T-cell (primary cell): ENCODE measurements around the gene CD80. TPM values are rescaled to one million over a fixed set of nuclear protein-coding genes. Genes with fewer than 3 reads are reported as not detected.
A peak's percentile ranks its signal among the peaks of the same experiment; 100 is the strongest.
"Not testable (repeated sequence)": the region's sequence is repeated elsewhere in the genome, so short reads cannot be mapped to it uniquely, and the experiment has no call there.

ENCODE experiments used
- ATAC-seq, 4 experiments: fragments of 200-7000 bp in 3 of 4; fragments of 150-1000 bp in 1 of 4; cut with Tn5 transposase; replicated peaks in 1 of 4; 1 replicate in 3 of 4; 2 replicates in 1 of 4; pipeline ENCODE4 v1.10.0; 2021; ENCODE audit warnings: moderate library complexity in 3 of 4, mild to moderate bottlenecking in 2 of 4, moderate number of reproducible peaks in 1 of 4
- CTCF ChIA-PET, 2 donors: fragments of 300-600 bp; sonication (Branson Sonifier 250); formaldehyde crosslinking; loops; one replicate each; lab custom pipeline; 2022; ENCODE audit warnings: antibody characterized with exemption in 2 of 2; lab: Charles Lee
- POLR2A ChIA-PET, 2 donors: fragments of 300-600 bp; sonication (Branson Sonifier 250); formaldehyde crosslinking; loops; one replicate each; lab custom pipeline; 2022; ENCODE audit warnings: antibody characterized with exemption in 2 of 2; lab: Charles Lee
- DNase-seq, 35 experiments: peaks; one replicate each; pipeline versions ENCODE4 v3.0.0 to v3.0.0-alpha.2; 2013 to 2023
- H3K27ac ChIP-seq: one replicate; pipeline ENCODE4 v1.5.1; 2013; ENCODE audit warnings: low read length
- H3K27me3 ChIP-seq, 2 experiments: replicated peaks in 1 of 2; 1 replicate in 1 of 2; 2 replicates in 1 of 2; pipeline versions ENCODE4 v1.6.1 to v1.7.0; 2013; ENCODE audit warnings: low read length in 1 of 2, mixed read lengths in 1 of 2; ENCODE audit not compliant: control insufficient read depth in 2 of 2, insufficient read depth in 2 of 2; ENCODE audit errors: extremely low read depth in 1 of 2
- H3K36me3 ChIP-seq, 2 donors: 1 replicate in 1 of 2; 2 replicates in 1 of 2; pipeline versions ENCODE4 v1.6.1 to v1.7.0; 2013; ENCODE audit warnings: low read length in 1 of 2; ENCODE audit not compliant: control insufficient read depth in 2 of 2, insufficient read depth in 1 of 2; ENCODE audit errors: extremely low read depth in 1 of 2
- H3K4me1 ChIP-seq, 2 experiments: 1 replicate in 1 of 2; 2 replicates in 1 of 2; pipeline versions ENCODE4 v1.6.1 to v1.7.0; 2013; ENCODE audit warnings: low read length in 2 of 2, mixed read lengths in 1 of 2; ENCODE audit not compliant: insufficient read depth in 2 of 2, control insufficient read depth in 1 of 2; ENCODE audit errors: extremely low read depth in 1 of 2
- H3K4me3 ChIP-seq, 2 donors: 1 replicate in 1 of 2; 2 replicates in 1 of 2; pipeline versions ENCODE4 v1.5.1 to v1.7.0; 2013; ENCODE audit warnings: mild to moderate bottlenecking in 2 of 2, low read length in 1 of 2, moderate library complexity in 1 of 2; ENCODE audit not compliant: control insufficient read depth in 1 of 2; ENCODE audit errors: extremely low read depth in 1 of 2
- H3K9me3 ChIP-seq: 2 replicates; pipeline ENCODE4 v1.7.0; 2013
- H3K27ac Mint-ChIP-seq, 2 donors: one replicate each; pipeline ENCODE4 v1.8.0; 2020 to 2021; ENCODE audit warnings: mild to moderate bottlenecking in 2 of 2, mixed read lengths in 2 of 2
- H3K27me3 Mint-ChIP-seq, 2 donors: one replicate each; pipeline ENCODE4 v1.8.0; 2021 to 2022; ENCODE audit warnings: mixed read lengths in 2 of 2
- H3K36me3 Mint-ChIP-seq: one replicate; pipeline ENCODE4 v1.8.0; 2021; ENCODE audit warnings: mixed read lengths
- H3K4me1 Mint-ChIP-seq, 3 donors: one replicate each; pipeline ENCODE4 v1.8.0; 2020 to 2022; ENCODE audit warnings: mixed read lengths in 3 of 3, mild to moderate bottlenecking in 1 of 3
- H3K4me3 Mint-ChIP-seq, 3 donors: one replicate each; pipeline ENCODE4 v1.8.0; 2020 to 2022; ENCODE audit warnings: mild to moderate bottlenecking in 3 of 3, mixed read lengths in 3 of 3, moderate library complexity in 3 of 3
- H3K9me3 Mint-ChIP-seq, 3 donors: one replicate each; pipeline ENCODE4 v1.8.0; 2020 to 2022; ENCODE audit warnings: mixed read lengths in 3 of 3
- WGBS: methylation state at CpG from one replicate; pipeline ENCODE4 v1.1.5; 2013; ENCODE audit warnings: missing lambda C conversion rate; ENCODE audit not compliant: insufficient coverage; 5-methylcytosine and 5-hydroxymethylcytosine counted together
- total RNA-seq, 35 experiments: library from RNA in 6 of 35; stranded (reverse) in 6 of 35; fragments of 120-200 nt in 1 of 35; gene quantifications; one replicate each; pipeline versions ENCODE4 v1.2.1 to v1.2.4 and lab custom pipeline; 2013 to 2026

The CD80 gene
- total RNA-seq, 5 donors from 2014 or later (not counting 1 experiment from before 2014, with no cell fraction given), result 1.3 to 3.5 (median 2.0) TPM

GRCh38 chr3:119575507-119575906, 16.1 kb upstream of the CD80 start:
- no peak overlapping the region for H3K27ac ChIP-seq
- no peaks in the 10 kb centered on the region for H3K9me3 Mint-ChIP-seq
- no peak overlapping the region for H3K27ac Mint-ChIP-seq

GRCh38 chr3:119571688-119572087, 12.3 kb upstream of the CD80 start:
- ChIA-PET CTCF (no interaction called here), POLR2A (no interaction called here)
- Mint-ChIP-seq H3K27me3 (peaks cover 14 to 16% of the 10 kb centered on the region in 2 donors), H3K9me3 (no peaks in the 10 kb centered on the region), H3K27ac (no peak overlapping the region), H3K4me3 (no peak overlapping the region), H3K4me1 (no peaks in the 10 kb centered on the region), H3K36me3 (no peaks in the 10 kb centered on the region)
- no peaks in the 10 kb centered on the region for H3K4me1 ChIP-seq
- no peaks in the 10 kb centered on the region for H3K9me3 ChIP-seq
- no peak for ATAC-seq
- no peak for DNase-seq
- no peak overlapping the region for H3K4me3 ChIP-seq
- H3K27me3 ChIP-seq, result peaks cover 0 to 4% of the 10 kb centered on the region in 2 experiments
- no peak overlapping the region for H3K27ac ChIP-seq
- WGBS, result 90% methylated on average over 5 of the region's 5 CpGs
- no peaks in the 10 kb centered on the region for H3K36me3 ChIP-seq

More at GRCh38 chr3:119575507-119575906, 16.1 kb upstream of the CD80 start:
- no peak for ATAC-seq
- CTCF ChIA-PET, result no interaction called here
- H3K4me3 ChIP-seq, result no peak overlapping the region
- H3K4me1 Mint-ChIP-seq, result peaks cover 8 to 13% (median 12%) of the 10 kb centered on the region in 3 donors
- no peak overlapping the region for H3K4me3 Mint-ChIP-seq
- H3K27me3 ChIP-seq, result no peaks in the 10 kb centered on the region
- H3K27me3 Mint-ChIP-seq, result peaks cover 0 to 16% of the 10 kb centered on the region in 2 donors
- no peaks in the 10 kb centered on the region for H3K36me3 Mint-ChIP-seq
- no peaks in the 10 kb centered on the region for H3K36me3 ChIP-seq
- peaks cover 2 to 13% of the 10 kb centered on the region in 2 experiments for H3K4me1 ChIP-seq
- POLR2A ChIA-PET, result no interaction called here
- DNase-seq, result no peak
- H3K9me3 ChIP-seq, result no peaks in the 10 kb centered on the region

GRCh38 chr3:119571230-119571629, 11.8 kb upstream of the CD80 start:
- Mint-ChIP-seq H3K27me3 (peaks cover 14 to 16% of the 10 kb centered on the region in 2 donors), H3K27ac (no peak overlapping the region), H3K4me1 (no peaks in the 10 kb centered on the region), H3K9me3 (no peaks in the 10 kb centered on the region), H3K36me3 (no peaks in the 10 kb centered on the region), H3K4me3 (no peak overlapping the region)
- ATAC-seq, result no peak
- H3K4me3 ChIP-seq, result no peak overlapping the region
- H3K27ac ChIP-seq, result no peak overlapping the region
- no peaks in the 10 kb centered on the region for H3K36me3 ChIP-seq
- no peaks in the 10 kb centered on the region for H3K9me3 ChIP-seq
- peaks cover 0 to 4% of the 10 kb centered on the region in 2 experiments for H3K27me3 ChIP-seq
- POLR2A ChIA-PET, result no interaction called here
- CTCF ChIA-PET, result no interaction called here
- H3K4me1 ChIP-seq, result no peaks in the 10 kb centered on the region
- no peak for DNase-seq
- WGBS, result no CpG with 5 or more reads among the region's 1 CpG

DNA sequence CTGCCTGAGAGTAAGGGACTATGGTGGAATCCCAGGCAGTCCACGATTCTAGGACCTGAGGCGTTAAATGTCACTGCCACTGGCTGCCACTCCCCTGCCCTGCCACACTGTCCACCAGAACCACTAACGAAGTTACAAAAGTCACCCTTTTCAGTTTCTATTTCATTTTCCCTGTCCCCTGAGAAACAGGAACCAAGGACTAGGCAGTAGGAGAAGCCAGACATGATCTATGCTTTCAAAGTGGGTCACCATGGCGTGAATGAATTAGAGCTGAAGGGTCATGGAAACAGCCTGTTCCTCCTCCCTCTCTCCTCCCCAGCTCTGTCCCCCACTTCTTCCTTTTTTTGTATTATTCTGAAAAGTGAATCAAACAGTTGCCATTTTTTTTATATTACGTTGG, 10.8 kb upstream of the CD80 start:
- Histone ChIP-seq H3K36me3 (no peaks in the 10 kb centered on the region), H3K27me3 (peaks cover 0 to 4% of the 10 kb centered on the region in 2 experiments), H3K4me3 (no peak overlapping the region), H3K9me3 (no peaks in the 10 kb centered on the region), H3K27ac (no peak overlapping the region), H3K4me1 (no peaks in the 10 kb centered on the region)
- Mint-ChIP-seq H3K27ac (no peak overlapping the region), H3K36me3 (no peaks in the 10 kb centered on the region), H3K4me3 (no peak overlapping the region), H3K4me1 (no peaks in the 10 kb centered on the region), H3K9me3 (no peaks in the 10 kb centered on the region), H3K27me3 (peaks cover 14 to 16% of the 10 kb centered on the region in 2 donors)
- POLR2A ChIA-PET, result interaction anchor here in 1 of 2 donors (0.7 kb wide), 1 partner anchor 9 kb away, joined by 3 read pairs; no protein-coding TSS in a partner anchor
- DNase-seq (peak in 1 of 35 experiments; percentile 5), ATAC-seq (no peak)
- WGBS, result 49% methylated on average over 3 of the region's 5 CpGs
- CTCF ChIA-PET, result no interaction called here

GRCh38 chr3:119569156-119569555, 9.7 kb upstream of the CD80 start:
- Mint-ChIP-seq H3K4me3 (no peak overlapping the region), H3K27me3 (peaks cover 14 to 16% of the 10 kb centered on the region in 2 donors), H3K9me3 (no peaks in the 10 kb centered on the region), H3K36me3 (no peaks in the 10 kb centered on the region), H3K27ac (no peak overlapping the region), H3K4me1 (no peaks in the 10 kb centered on the region)
- H3K4me3 ChIP-seq, result no peak overlapping the region
- no peak for ATAC-seq
- 95% methylated on average over 4 of the region's 4 CpGs for WGBS
- H3K9me3 ChIP-seq, result no peaks in the 10 kb centered on the region
- peaks cover 0 to 4% of the 10 kb centered on the region in 2 experiments for H3K27me3 ChIP-seq
- POLR2A ChIA-PET, result no interaction called here
- H3K36me3 ChIP-seq, result no peaks in the 10 kb centered on the region
- no peaks in the 10 kb centered on the region for H3K4me1 ChIP-seq
- CTCF ChIA-PET, result no interaction called here
- no peak for DNase-seq
- no peak overlapping the region for H3K27ac ChIP-seq

- H3K9me3 ChIP-seq, ATAC-seq, H3K36me3 ChIP-seq, H3K36me3 Mint-ChIP-seq, H3K9me3 Mint-ChIP-seq, DNase-seq, H3K27ac ChIP-seq, H3K27me3 ChIP-seq, CTCF ChIA-PET, H3K27ac Mint-ChIP-seq, H3K4me3 Mint-ChIP-seq, H3K27me3 Mint-ChIP-seq, H3K4me3 ChIP-seq: not testable (repeated sequence)
- POLR2A ChIA-PET, result interaction anchor here in 1 of 2 donors (0.5 kb wide), 1 partner anchor 298 kb away, joined by 6 read pairs; no protein-coding TSS in a partner anchor
- peaks cover 6 to 16% (median 14%) of the 10 kb centered on the region in 3 donors for H3K4me1 Mint-ChIP-seq
- peaks cover 0 to 11% of the 10 kb centered on the region in 2 experiments for H3K4me1 ChIP-seq
- no CpG with 5 or more reads among the region's 2 CpGs for WGBS
These were observed 3.9 kb upstream of the CD80 start for GRCh38 chr3:119563334-119563733.
